A549 treated with GW870086 at 1 μM for 4 hours (cell line): ENCODE results near the gene INSM1. TPM values are rescaled to one million over a fixed set of nuclear protein-coding genes. Genes with fewer than 3 reads are reported as not detected.

ENCODE experiments used
- total RNA-seq: library from RNA; stranded (reverse); fragments of 200-300 nt; extraction: Qiagen RNA extraction; gene quantifications from 5 replicates; pipeline ENCODE4 v1.2.3, GENCODE V29; 2022; ENCODE audit warnings: low read depth

Gene INSM1
- total RNA-seq = not detected in 5 replicates

GRCh38 chr20:20367575-20368417 is at the start of gene INSM1:
TSS of gene INSM1 (plus strand) at chr20:20368104. CDS start at chr20:20368268, 164 bp downstream.

